Measurements from ENCODE around the gene RNASE13.
"Not testable (repeated sequence)": the region's sequence is repeated elsewhere in the genome, so short reads cannot be mapped to it uniquely, and the experiment has no call there.

The RNASE13 gene

DNA sequence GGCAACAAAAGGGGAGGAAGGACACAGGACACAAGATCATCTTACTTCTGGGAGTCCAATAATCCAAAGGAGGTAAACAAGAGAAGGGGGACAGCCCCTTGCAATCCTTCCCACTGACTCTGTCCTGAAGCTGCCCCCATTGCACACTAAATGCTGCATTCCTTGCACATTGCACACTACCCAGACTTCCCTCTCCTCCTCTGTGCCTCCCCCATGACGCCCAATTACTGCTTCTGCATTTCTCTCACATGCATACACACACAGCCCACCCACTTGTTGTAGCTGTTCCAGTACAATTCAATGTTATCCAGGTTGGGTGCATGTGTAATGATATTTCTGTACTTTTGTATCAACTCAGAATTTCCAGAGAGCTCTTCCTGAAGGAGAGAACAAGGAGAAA, 15.2 kb downstream of the RNASE13 start:
- no peak for DNase-seq

DNA sequence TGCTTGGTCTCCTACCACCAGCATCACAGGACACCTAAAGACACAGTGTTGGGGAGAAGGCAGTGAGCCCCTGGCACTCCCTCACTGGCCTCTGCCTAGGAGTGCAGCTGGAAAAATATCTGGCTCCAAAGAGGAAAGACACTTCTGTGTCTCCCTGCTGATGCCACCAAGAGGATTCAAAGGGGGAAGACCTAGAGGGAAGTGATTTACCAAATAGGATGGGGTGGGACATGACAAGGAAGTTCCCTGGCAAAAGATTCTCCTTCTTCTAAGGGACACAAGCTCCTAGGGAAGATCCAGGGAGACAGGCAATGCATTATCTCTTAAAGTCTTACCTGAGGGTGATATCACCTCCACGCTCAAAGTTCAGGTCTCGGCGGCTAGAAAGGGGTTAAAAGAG, 15.8 kb downstream of the RNASE13 start:
- no peak for DNase-seq

DNA sequence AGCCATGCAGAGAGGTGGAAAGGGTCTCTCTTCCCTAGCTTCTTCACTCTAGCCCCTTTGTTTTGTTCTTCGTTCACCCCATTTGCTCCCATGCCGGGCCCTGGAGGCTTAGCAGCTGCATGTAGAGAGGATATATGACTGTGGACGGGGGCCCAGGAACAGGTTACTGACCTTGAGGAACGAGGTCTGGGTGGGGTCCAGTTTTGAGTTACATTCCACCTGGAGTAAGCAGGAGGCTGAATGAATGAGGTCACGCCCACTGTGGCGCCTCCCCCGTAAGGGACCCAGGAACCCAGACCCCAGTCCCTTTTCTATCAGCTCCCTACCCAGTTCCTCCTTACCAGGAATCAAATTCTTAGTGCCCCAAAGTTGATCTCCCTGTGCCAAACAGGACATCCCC, 16.3 kb downstream of the RNASE13 start:
- DNase-seq: no peak

DNA sequence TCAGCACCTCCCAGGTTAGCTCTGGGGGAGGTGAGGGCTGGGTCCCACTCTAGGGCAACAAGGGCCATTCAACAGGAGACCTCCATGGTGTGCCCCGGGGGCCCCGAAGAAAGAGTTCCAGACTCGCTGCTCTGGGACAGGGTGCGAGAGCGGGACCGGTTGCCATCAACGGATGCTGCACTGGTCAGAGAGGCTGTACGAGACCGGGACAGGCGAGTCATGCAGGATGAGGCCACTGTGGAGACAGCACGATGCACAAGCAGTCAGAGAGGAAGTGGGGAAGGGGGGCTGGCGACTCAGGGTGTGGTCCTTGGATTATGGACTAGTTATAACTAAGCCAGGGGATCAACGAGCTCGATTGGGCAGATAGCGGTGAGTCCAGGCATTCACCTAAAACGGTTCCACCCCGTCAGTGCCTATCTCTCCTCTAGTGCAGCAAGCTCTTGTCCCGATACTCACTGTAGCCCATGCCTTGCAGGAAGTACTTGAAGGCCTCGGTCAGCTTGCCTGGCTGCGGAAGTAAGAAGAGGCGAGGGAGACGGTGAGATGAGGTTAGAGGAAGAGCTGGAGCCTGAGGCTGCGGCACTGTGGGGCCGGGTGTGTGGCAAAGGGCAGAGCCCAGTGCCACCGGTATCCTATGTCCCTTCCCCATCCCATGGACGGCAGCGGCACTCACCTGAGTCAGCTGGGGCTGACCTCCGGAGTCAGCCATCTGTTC, 16.9 kb downstream of the RNASE13 start:
- no peak for DNase-seq

DNA sequence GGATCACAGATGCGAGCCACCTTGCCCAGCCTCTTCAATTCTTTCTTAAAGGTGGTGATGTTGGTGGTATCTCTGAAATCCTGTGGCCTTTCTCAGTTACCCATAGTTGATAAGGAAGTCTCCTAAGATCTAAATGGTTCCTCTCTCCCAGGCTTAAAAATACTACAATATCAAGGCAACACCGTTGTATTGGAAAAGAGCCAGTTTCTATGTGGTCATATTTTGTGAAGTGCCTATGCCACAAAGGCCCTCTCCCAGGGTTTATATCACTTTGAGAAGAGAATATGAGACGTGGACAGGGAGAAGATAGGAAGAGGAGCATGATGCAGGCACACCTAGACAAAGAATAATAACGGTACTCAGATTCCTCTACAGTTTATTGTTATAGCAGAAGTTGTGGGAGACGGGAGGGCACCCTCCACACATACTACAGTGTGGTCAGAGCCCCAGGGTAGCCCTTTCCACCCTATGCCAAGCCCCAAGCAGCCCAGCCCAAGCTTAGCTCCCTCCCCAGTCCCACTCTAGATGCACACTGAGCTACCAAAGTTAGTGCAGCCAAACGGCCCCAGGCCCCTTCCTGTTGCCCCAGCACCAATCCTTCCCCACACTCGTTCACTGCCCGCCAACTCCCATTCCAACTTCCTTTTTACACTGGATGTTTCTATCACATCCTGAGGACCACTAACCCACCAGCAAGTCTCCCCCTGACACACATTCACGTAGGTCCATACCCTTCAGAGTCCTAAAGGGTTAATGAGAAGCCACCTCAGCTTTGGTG, 18.0 kb downstream of the RNASE13 start:
- DNase-seq: no peak

DNA sequence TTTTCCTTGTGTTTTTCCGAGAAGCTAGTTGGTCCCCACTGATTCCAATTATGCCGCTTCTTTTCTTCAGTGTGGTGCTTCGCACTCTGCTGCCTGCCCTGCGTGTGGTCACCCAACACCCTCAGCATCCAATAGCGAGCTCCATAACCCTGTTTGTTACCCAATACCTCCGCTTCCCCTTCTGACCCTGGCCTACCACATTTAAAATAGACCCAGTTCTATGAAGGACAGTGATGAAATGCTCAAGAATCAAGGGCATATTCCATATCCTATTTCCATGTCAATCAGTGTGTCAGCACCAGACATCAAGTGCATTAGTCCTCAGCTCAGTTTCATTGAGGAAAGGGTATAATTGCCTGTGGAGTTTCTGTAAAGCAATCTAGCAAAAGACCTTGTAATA, 19.3 kb downstream of the RNASE13 start:
- no peak for DNase-seq

DNA sequence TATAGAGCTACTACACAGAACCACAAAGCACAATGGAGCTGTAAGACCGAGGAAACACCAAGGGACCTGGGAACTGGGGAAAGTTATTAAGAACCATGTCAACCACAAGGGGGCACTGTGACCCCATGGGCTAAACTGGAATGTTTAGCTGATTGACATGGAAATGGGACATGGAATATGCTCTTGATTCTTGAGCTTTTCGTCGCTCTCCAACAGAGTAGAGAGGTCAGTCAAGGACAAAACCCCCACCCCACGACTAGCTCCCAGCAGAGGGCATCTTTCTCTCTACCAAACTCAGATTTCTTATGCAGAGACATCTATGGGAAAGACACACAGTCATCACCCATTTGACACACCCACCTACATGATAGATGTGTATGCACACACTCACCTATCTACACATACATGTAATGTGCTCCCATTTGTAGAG, 19.8 kb downstream of the RNASE13 start:
- peak; percentile 83 for DNase-seq

DNA sequence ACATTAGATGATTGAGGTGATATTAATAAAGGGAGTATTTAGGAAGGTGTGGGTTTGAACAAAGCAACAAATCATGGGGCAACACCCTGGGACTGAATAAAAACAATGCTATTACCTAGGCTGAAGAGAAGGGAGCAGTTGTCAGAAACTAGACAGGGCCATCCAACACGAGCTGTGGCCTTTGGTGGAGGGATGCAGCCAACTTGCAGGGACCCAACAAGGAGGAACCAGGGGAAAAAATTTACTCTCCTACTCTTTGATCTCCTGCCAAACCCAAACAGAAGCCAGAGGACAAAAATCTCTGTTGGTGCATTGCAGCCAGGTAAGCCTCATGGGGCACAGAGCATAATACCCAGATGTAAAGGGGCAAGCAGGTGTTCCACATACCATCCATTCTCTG, 23.5 kb downstream of the RNASE13 start:
- DNase-seq: no peak

DNA sequence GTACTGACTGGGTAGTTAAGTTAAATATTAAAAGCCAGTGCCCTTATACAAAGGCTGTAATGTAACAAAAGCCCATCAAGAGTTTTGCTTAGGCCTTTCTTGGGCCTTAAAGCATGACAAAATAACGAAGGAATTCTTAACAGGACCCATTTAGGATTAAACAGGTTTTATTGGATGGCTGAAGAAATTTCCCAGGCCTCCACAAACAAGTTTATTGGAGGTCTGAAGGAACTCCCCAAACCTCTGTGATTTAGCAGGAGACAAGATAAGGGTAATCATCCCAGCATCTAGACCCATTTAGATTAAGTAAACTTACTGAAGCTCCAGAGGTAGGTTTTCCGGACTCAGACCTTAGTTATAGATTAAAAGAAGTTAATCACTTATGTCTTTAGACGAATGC, 24.9 kb downstream of the RNASE13 start:
- not testable (repeated sequence) for DNase-seq

DNA sequence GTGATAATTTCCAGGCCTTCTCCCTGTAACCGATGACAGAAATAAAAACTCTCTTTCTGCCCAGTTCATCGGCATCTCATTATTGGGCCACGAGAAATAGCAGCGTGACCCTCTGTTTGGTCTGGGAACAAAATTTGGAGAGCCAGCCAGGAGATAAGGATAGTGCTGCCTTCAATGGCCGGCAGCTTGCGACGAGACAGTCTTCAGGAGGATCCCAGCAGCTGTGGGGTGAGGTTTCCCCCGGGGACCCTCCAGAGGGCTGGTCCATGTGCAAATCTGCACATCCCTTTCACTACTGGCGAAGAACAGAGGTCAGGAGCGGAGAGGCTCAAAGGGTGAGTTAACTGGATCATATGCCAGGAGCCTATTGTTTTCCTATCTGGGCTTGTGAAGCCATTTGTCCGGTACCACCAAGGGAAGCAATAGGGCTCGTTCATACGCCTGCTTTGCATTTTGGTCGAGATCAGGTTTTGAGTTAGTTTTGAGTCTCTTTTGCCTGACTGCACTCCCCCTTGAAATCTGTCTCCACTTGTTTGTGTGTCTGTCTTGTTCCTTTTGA, 30.7 kb downstream of the RNASE13 start:
- DNase-seq: no peak

DNA sequence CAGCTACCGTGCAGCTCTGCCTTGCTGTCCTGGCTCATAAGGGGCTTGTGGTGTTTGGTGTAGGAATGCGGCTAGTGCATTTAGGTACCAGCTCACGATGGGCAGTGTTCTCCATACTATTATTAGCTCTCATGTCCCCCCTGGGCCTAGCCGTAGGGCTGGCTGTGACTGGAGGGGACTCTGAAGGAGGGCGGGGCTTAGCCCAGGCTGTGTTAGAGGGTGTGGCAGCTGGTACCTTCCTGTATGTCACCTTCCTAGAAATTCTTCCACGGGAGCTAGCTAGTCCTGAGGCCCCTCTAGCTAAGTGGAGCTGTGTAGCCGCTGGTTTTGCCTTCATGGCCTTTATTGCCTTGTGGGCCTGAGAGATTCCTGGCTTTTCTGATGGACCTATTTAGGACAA, 33.4 kb downstream of the RNASE13 start:
- no peak for DNase-seq

DNA sequence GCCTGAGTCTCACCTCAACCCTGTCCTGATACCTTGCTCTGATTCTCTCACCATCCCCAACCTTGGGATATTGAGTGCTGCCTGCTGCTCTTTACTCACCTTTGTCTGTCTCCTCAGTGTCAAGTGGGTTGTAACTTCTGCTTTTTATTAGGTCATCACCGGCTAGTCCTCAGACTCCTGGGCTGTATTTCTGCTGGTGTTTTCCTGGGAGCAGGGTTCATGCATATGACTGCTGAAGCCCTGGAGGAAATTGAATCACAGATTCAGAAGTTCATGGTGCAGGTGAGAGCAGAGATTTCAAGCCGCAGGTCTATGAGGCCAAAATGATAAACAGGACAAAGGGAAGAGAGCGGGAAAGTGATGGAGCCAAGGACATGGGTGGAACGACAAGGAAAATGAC, 35.0 kb downstream of the RNASE13 start:
- no peak for DNase-seq

DNA sequence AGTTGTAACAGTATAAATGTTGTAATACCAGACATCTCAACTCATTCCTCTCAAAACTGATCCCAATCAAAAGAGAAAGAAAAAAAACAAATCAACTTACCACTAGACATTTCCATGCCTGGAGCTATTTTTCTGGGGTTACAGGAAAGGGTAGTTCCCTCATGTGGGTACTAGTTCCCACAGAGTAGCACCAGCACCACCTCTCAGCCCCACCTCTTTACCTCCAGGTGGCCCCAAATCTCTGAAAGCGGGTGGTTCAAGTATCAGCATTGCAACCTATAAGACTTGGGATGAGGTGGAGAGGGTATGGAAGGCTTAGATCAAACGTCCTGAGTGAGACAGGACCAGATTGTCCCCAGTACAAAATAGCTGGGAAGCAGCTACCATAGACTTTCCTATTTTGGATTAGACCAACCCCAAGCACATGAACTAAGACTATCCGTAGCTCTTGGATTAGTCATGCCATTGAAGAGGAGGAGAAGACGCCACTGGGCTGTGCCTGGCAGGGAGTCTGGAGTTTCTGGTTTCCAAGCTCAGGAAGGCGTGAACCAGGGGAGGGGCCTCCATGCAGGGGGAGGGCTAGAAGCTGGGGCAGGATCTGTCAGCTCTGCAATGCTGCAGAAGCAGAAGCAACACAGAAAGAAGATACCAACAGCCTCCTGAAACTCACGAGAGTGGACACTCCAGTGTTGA, 35.8 kb downstream of the RNASE13 start, which contains the start of gene SLC39A2:
SLC39A2 (plus strand) TSS at position 620 of the 693 bp plus-strand sequence. CDS start 154 bp downstream, outside the sequence.
- DNase-seq: no peak

DNA sequence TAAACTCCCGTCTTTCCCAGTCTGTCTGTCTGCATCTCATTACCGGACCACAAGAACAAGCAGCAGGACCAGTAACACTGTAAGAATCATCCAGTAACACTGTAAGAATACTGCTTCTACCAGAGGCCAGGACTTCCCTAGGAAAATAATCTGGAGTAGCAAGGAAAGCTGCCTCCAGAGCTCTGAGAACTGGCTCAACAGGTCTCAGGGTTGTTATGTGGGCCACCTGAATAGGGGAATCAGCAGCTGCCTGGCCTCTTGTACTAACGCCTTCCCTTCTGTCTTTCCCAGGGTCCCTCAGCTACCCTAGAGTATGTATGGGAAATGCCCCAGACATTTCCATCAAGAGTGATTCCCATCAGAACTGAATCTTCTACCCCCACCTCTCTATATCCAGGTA, 36.5 kb downstream of the RNASE13 start:
- DNase-seq: no peak

DNA sequence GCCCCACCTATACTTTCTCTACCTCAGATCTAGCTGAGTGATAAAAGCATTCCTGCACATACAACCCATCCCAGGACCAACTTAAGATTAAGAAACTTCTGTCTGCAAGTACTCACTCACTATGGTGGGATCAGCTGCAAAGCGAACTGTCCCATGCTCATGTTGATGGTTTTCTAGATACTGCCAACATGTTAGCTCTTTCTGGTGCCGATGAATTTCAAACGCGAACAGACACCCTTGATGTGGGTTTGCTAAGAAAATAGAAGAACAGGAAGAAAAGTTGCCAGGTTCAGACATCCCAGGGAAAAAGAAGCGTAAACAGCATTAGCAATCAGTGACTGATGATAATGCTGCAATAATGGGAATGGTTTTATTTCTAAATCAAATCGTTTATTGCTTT, 37.0 kb downstream of the RNASE13 start:
- no peak for DNase-seq

DNA sequence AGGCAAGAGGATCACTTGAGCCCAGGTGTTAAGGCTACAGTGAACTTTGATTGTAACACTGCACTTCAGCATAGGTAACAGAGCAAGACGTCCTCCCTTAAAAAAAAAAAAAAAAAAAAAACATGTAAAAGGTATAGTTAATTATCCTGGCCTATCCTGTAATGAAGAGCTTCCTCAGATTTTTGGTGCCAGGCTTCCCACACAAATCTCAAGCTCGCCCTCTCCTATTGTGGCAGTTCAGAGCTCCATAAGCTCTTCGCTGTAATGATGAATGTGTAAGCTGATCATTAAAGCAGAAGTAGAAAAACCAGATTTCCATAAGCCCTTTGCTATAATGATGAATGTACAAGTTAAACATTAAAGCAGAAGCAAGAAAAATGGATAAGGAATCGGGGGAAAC, 37.5 kb downstream of the RNASE13 start:
- no peak for DNase-seq

DNA sequence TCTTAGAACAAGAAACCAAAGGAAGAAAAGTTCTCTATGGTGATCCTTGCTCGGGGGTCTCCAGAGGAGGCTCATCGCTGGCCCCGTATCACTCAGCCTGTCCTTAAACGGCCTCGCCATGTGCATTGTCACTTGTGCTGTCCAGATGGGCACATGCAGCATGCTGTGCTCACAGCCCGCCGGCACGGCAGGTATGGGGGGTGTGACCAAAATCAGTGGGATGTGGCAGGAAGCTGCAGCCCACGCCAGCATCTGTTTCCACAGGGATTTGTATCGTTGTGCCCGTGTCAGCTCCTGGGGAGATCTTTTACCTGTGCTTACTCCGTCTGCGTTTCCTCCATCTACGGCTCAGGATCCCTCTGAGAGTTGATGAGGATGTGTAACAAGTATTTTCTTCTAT, 38.1 kb downstream of the RNASE13 start:
- DNase-seq: no peak

DNA sequence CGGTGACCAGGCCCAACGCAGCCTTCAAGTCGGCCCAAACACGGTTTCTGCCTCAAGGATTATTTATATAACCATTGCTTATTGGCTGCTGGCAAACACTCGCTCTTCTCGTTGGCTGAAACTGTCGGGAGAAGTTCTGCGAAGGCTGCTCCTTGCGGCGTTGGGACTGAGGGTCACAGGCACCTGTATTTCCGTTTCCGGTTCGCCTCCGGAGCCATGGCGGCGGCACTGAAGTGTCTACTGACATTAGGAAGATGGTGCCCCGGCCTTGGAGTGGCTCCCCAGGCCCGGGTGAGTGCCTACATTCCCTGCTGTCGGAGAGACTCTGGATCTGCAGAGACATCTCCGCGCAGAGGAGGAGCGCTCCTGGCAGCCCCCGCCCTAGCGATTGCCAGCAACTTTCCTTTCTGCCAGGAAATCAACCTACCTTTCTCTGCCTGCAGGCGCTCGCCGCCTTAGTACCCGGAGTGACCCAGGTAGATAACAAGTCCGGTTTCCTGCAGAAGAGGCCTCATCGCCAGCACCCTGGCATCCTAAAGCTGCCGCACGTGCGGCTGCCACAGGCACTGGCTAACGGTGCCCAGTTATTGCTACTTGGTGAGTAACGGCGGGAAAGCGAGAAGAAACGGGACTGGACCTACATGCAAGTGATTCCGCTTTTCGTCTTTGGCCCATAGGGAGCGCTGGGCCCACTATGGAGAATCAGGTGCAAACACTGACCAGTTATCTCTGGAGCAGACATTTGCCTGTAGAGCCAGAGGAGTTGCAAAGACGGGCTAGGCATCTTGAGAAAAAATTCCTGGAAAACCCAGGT, 44.6 kb downstream of the RNASE13 start, which contains the start of gene METTL17:
METTL17 (plus strand) TSS at position 194 of the 814 bp plus-strand sequence; CDS start at position 217, 23 bp downstream.
- peak; percentile 91 for DNase-seq

DNA sequence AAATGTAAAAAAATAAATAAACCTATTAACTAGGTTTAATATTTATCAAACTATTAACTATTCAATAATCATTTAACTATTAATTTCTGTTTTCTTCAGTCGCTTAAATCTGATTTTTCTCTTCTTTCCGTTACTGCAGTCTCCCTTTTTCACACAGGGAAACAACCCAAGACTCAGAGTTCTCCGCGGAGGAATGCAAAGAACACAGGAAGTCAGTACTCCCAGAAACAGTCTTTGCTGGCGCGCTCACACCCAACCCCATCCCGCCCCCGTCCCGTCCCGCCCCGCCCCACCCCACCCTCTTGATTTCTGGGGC, 45.2 kb downstream of the RNASE13 start:
- DNase-seq: no peak

DNA sequence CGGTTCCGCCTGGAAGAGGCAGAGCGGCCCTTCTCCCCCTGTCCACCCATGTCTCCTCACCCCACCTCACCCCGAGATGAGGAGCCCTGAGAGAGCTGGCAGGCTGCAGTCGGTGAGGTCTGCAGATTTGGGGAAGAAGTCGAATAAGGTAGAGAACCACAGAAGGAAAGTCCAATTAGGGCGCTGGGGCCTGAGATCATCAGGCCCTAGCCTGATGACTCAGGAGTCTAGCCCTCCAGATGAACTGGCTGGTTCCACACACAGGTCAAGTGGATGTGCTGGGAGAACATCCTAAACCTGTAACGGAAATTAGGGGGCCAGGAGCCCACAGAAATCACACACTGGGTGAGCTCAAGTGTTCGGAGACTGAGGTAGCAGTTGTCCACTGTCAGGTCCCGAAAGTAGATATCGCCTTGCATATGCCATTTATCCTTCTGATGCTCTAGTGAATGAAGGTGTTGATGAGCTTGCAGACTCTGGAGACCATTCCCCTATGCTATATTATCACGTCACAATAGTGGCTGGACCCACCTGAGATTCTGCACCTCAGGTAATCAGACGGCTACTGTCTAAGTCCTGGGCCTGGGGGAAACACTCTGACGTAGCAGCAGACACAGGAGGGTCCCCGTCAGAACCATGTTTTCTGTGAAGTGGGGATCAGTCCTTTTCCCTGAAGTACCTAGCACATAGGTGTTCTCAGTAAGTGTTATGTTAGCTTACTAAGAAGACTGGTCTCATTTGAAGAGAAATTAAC, 45.7 kb downstream of the RNASE13 start:
- no peak for DNase-seq

DNA sequence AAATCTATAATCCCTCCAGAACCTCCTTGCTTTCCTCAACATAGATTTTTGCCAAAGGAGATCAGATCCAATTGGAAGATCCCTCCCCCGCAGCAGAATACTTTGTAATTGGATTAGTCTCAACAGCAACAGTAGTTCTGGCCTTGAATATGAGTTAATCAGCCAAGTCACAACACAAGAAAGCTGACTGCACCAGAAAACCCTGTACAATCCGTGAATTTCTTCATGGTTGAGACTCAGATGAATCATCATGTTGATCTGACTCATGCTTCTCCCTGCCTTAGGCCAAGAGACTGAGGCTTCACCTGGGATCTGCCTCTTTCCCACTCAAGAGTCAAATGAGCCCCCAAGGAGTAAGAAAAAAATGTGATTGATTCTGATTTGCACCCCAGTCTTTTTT, 47.8 kb downstream of the RNASE13 start:
- DNase-seq: no peak

DNA sequence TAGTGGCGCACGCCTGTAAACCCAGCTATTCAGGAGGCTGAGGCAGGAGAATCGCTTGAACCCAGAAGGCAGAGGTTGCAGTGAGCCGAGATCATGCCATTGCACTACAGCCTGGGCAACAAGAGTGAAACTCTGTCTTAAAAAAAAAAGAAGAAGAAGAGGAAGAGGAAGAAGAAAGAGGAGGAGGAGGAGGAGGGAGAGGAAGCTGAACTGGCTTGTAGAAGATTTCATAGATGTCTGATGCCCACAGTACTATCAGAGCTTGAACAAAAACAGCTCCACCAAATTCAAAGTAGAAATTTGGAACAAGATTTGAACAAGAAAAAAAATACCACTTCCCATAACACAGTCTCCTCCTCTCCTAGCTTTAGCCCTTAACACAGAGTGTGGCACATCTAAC, 49.0 kb downstream of the RNASE13 start:
- DNase-seq: not testable (repeated sequence)
